DMS153 treated with DMSO at 0.1 percent for 48 hours (cell line): ENCODE results near the gene PDE4D.
"Not testable (repeated sequence)": the region's sequence is repeated elsewhere in the genome, so short reads cannot be mapped to it uniquely, and the experiment has no call there.

Experiments used
- DNase-seq: peaks from one replicate; lab custom pipeline; 2025; ENCODE audit not compliant: unreplicated experiment; lab: John Stamatoyannopoulos, UW

PDE4D gene

DNA sequence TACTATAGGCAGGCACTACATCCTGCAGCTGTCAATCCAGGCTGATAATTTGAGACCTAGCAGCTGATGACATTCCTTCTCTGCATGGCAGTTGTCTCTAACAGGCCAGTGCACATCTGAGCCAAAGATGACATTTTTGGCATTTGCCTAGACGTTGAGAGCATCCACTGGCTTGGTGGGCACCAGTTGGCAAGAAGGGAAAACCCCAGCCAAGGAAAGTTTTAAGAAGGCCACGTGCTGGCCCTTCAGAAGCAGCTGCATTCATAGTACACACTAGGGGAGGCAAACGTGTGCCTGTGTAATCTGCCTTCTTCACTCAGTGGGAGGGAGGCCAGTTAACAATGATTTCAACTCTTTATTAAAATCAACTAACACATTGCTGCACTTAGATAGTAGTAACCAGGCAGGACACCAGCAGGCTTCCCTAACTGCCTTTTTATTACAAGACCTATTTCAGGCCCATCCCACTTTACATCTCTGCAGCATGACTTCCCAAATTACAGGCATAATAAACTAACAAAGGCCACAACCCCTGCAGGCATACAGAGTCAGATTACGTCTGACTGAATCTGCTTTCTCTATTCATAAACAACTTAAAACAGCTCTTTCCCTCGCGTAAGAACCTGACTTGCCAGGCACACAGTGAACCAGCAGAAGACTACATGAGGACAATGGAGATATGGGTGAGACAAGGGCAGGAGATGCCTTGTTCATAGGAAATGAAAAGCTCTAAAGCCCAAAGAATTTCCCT lies 576.3 kb downstream of the PDE4D start:
- DNase-seq = no peak

DNA sequence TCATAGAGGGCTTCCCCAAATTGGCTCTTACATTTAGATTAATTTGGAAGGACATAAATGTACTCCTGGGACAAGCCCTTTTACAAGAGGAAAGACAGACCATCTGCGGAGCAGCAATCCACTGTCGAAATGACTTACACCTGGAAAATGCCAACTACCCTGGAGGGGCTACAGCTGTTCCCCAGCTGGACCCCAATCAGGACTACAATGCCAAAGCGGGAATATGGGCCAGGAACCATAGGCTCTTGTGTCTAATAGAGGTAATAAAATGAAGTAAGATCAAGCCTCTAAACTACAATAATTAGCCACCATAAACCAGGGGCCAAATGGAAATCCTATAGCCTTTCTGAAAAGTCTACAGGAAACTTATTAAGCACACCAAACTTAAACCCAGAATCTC lies 581.3 kb downstream of the PDE4D start:
- DNase-seq = no peak

DNA sequence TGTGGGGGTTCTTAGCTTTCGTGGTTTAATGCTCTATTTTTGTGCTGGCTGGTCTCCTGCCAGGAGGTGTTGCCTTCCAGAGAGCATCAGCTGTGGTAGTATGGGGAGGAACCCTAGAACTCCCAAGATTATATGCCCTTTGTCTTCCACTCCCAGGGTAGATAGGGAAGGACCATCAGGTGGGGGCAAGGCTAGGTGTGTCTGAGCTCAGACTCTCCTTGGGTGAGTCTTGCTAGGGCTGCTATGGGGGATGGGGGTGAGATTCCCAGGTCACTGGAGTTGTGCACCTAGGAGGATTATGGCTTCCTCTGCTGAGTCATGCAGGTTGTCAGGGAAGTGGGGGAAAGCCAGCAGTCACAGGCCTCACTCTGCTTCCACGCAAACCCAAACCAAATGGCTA lies 584.8 kb downstream of the PDE4D start:
- not testable (repeated sequence) for DNase-seq

DNA sequence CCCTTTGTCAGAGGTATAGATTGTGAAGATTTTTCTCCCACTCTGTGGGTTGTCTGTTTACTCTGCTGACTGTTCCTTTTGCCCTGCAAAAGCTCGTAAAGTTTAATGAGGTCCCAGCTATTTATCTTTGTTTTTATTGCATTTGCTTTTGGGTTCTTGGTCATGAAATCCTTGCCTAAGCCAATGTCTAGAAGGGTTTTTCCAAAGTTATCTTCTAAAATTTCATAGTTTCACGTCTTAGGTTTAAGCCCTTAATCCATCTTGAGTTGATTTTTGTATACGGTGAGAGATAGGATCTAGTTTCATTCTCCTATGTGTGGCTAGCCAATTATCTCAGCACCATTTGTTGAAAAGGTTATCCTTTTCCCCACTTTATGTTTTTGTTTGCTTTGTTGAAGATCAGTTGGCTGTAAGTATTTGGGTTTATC lies 590.2 kb downstream of the PDE4D start:
- DNase-seq = not testable (repeated sequence)

DNA sequence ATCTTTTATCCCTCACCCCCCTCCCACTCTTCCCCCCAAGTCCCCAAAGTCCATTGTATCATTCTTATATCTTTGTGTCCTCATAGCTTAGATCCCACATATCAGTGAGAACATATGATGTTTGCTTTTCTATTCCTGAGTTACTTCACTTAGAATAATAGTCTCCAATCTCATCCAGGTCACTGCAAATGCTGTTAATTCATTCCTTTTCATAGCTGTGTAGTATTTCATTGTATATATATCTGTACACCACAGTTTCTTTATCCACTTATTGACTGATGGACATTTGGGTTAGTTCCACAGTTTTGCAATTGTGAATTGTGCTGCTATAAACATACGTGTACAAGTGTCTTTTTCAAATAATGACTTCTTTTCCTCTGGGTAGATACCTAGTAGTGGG lies 591.0 kb downstream of the PDE4D start:
- DNase-seq = not testable (repeated sequence)

DNA sequence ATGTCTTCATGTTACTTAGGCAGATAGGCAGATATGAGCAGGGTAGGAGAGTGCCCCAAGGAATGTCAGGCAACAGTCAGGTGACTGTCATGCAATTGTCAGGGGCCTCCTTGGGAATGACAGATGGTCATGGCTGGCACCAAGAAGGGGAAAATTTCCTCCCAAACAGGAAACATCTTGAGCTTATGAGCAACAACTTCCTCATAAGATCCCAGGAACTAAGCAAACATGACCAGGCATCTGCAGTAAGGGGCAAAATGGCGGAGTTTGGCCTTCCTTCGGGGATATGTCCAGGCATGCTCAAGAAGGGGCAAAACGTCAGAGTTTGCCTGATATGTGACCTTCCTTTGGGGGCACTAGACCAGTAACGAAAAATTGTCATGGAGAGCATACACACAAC lies 591.8 kb downstream of the PDE4D start:
- no peak for DNase-seq

DNA sequence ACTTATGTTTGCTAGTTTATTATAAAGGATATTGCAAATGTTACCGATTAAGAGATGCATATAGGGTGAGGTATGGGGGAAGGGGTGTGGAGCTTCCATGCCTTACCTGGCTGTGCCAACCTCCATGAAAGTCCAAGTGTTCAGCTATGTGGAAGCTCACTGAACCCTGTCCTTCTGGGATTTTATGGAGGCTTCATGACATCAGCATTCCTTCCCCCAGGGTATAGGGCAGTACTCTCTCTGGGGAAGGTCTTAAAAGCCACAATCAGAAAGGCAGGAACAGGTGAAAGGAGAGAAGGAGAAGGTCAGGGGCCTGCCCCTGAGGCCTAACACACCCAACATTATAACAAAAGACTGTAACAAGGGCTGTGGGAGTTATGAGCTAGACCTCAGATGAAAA lies 592.6 kb downstream of the PDE4D start:
- no peak for DNase-seq

DNA sequence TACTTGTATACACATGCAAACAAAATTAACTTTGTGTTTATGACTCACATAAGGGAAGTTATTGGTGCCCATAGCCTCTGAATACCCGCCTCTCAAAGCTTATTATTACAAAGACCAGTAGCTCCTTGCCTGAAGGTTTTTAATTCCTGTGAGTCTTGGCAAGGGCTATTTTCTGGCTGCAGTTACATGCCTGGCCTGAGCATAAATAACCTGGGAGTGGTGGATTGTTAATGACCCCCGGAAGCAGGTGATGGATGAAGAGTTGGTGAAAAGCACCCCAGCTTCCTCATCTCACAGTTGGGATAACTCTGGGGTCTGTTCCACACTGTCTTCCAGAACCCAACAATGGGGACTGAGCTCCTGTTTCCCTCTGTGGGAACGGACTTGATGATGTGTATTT lies 594.5 kb downstream of the PDE4D start:
- no peak for DNase-seq

DNA sequence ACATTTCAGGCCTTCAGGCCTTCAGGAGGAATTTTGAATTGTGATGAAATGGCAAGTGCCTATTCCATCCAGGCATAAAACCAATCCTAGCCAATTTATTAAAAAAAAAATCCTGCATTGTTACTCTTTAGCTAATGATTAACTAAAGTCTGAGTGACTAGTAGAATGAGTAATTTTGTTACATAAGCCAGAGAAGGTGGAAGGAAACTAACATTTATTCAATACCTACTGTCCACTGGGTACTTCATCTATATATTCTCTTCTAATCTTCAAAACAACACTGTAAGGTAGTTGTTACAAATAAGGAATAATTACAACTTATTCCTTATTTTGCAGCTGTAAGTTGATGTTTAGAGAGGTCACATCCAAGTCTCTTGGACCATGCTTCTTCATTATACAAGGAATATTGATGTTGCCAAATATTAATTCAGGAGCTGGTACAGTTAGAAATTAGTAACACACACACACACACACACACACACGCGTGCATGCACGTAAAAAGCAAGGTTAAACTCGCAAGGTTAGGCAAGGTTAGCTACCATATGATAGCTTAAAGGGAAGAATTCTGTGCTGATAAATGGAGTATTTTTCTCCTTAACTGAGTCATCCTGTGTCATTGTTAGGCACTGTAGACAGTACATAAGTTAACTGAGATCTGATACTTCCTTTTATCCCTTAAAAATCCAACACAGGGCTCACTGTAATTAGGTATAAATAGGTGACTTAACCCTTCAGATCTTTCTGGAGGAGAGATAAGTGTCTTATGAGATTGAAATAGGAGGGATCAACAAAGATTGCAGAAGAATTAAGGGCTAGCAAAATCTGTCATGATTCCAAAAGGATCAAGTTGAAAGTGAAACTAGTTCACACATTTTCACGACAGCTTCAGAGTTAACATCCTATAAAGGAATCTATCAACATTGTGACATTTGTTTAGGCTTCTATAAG lies 596.9 kb downstream of the PDE4D start:
- no peak for DNase-seq

DNA sequence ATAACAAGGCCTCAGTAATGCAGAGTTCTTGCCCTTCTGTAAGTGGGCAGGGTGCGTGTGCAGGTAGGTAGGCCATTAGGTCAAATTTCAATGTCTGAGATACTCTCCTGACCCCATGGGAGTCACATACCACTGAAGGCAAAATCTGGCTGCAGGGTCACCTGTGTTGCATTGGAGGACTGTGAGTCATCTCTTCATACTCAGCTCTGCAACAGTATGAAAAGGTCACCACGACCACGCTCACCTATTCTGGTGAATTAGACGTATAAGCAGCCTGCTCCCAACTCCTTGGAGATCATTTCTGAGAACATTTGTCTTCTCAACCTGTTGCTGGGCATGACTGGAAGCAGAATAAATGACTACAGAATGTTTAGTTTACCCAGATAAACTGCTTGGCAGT lies 599.8 kb downstream of the PDE4D start:
- DNase-seq = no peak

DNA sequence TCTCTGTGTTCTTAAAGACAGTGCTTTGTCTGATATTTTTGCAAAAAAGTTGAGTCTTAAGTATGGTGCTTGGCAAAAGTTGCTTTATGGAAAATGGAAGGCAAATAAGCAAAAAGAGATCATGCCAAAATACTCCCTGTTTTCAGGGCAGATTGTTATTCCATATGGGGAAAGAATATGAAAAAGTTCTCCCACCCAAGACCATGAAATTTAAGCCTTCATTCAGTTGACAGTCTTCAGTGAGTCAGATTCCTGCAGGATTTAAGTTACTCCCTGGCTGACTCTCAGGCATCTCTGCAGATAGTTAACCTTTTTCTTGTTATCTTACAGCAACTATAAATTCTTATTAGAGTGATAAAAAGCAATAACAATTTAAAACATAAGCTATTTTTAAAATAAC lies 601.6 kb downstream of the PDE4D start:
- DNase-seq = no peak

DNA sequence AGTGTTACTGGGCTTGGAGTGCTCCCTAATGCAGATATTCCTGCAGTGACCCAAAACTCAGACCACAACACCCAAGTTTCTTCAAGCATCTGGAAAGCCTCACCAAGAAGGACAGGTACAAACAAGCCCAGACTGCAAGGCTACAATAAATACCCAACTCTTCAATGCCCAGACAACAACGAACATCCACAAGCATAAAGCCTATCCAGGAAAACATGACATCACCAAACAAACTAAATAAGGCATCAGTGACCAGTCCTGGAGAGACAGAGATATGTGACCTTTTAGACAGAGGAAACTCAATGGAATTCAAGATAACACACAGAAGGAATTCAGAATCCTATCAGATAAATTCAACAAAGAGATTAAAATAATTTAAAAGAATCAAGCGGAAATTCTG lies 605.6 kb downstream of the PDE4D start:
- DNase-seq = no peak

DNA sequence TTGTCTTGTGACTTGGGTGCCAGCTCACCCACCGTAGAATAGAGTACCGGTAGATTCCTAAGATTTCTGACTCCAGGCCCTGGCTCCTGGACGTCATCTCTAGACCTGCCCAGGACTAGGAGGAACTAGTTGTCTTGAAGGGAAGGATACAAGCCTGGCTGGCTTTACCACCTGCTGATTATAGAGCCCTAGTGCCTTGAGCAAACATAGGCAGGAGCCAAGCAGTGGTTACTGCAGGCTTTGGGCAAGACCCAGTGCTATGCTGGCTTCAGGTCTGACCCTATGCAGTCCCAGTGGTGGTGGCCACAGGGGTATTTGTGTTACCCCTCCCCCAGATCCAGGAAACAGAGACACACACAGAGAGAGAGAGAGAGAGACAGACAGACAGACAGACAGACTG lies 606.2 kb downstream of the PDE4D start:
- no peak for DNase-seq

DNA sequence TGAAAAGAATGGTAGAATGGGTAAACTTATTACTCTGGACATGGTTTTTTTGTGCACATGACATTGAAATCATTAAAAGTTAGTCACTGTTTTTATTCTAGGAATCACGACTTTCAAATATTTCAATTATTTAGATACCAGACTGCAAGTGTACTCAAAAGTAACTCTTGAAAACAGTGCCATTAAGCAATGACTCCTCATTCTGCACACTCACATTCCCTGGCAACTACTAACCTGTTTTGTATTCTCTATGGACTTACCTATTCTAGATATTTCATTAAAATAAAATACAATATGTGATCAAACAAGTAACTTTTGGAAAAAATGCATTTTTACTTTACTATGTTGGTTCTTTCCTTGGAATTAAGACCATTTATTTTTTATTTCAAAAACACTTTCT lies 607.0 kb downstream of the PDE4D start:
- DNase-seq = no peak

DNA sequence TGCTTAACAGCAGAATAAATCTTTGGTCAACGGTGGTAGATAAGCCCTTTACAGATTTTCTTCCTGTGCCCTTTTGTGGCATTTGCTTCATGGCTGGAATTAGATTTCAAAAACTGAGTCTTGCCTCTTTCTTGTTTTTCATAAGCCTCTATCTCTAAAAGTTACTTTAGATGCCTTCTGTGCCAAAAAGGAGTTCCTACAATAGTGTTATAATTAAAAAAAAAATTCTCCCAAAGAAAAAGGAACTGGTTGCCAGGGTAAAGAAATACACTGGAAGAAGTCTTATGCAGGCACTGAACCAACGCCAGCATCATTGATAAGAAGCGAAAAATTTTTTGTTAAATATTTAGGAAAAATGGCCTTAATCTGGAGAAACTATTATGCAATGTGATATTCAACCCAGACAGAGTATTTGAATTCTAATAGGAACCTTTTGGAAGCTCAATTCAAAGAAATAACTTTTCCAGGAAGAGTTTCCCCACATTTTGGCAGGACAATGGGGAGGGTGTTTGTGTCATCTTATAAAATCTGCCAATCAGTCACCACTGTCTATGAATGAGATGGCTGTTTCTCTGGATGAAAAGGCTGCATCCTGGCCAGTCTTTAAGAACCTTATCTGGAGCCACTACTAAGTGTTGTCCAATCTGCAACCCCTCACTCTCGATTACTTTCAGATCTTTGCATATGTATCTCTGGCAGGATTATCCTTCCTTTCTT lies 608.1 kb downstream of the PDE4D start:
- no peak for DNase-seq

DNA sequence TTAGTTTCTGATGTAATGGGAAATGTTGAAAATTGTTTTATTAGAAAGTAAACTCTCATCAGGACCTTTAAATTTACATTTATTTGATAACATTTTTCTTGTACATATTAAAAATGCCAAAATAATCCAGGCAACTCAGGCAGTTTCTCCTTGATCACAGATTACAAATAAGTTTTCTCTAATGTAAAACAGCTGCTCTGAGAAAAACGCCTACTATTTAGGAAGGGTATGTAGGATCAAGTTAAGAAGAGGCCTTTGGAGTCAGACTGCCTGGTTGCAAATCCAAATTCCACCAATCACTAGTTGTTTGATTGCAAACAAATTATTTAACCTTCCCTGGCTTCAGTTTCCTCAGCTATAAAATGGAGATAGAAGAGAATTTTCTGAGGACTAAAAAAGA lies 610.8 kb downstream of the PDE4D start:
- no peak for DNase-seq

DNA sequence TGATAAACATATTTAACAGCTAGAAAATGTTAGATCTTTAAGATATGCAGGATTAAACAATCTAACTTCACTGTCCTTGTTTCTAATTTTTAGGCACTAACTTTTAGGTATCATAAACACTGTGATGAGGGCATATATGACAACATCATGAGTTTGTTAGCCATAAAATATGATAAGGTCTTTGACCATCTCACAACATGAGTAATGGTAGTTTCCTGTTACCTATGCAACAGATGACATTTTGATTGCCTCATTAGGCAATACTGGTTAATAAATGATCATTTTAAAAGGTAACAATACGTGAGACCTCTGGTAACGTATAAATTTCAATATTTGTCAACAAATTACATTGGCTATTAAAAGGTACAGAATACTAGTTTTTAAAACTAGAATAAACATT lies 613.5 kb downstream of the PDE4D start:
- no peak for DNase-seq

DNA sequence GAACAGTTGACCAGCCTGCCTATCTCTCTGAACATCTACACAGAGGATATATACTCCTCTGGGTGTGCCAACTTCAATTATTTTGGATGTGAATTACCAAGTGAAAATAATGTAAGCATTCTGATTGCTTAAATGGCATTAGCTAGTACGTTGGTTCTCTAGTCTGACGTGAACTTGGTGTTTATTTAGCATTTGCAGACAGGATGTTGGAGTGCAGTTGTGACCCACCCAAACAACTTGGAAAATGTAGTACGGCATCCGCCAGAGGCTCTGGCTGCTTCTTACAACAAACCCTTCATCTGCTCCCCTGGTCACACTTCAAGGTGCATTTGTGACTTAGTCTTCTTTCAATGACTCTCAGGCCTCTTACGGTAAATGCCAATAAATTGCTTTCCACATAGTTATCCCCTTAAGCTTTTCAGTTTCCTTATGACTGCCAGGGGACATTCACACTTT lies 616.6 kb downstream of the PDE4D start:
- no peak for DNase-seq

DNA sequence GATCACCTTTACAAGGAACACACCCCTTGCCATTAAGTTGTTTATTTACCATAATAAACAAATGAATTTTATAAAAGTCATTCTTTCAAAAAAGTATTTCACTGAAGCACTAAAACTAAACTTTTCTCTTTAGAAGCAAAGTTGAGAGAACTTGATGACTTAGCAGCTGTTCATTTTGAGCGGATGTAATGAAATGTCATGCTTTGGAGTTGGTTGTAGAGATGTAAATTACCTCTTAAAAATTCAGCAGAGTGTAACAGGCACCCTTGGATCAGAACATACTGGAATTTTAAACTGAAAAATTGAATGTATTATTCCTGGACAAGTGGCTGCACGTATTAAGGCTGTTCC lies 617.2 kb downstream of the PDE4D start:
- no peak for DNase-seq

DNA sequence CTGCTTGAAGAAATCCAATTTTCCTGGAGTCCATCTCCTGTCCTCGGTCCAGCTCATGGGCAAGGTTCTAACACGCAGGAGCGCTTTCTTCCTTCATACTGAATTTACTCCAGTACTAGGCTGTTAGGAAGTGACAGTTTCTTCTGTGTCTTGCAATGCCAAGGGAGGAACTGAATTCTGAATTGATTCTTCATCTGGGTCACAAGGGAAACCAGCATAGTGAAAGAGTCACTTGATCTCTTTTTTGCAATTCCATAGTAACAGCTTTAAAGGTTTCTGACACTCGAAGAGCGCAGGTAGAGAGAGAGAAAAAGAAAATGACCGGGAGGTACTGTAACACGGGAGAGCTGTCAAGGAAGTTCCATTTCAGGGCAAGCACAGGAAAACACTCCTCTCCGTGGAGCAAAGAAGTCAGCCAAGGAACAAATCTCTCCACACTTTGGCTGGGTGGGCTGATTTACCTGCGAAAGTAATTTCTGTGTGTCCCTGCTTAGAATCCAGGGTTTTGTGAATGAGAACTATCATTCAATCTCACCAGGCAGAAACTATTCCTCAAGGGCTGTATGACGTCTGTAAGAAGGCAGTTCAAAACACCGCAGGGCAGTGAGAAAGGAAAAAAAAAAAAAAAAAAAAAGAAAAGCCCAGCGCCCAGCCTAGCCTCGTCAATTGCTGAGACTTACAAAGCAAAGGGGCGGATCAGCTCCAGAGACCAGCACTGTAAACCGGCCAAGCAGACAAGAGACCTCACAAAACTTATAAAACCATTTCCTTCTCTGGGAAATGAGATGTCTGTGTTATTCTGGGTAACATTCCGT lies 617.8 kb downstream of the PDE4D start:
- DNase-seq = no peak

DNA sequence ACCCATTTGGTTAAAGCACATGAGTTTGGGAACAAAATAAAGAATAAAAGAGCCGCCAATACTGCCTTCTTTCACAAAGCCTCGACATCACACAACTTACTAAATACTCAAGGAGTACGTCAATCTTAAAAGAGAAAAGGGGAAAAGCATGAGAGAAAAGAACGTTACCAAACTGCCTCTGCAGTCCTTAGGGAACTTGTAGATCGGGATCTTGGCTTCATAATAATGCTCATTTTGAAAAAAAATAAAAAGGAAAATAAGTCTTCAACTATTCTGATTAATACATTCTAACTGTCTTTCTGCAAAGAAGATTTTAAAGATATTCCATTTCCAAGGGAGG lies 618.4 kb downstream of the PDE4D start:
- no peak for DNase-seq
